HepG2 (cell line): ENCODE measurements around the gene UGT1A7. TPM values are rescaled to one million over a fixed set of nuclear protein-coding genes. Genes with fewer than 3 reads are reported as not detected.

Experiments used
- DPF2 ChIP-seq: sonication (generic); formaldehyde crosslinking; IDR thresholded peaks from 2 replicates; pipeline ENCODE4 v1.4.0; 2020; ENCODE audit warnings: mild to moderate bottlenecking, low read depth, missing genetic modification reagents, borderline replicate concordance
- E2F1 ChIP-seq: sonication (generic); formaldehyde crosslinking; IDR thresholded peaks from 2 replicates; pipeline ENCODE4 v1.5.0; 2020; ENCODE audit warnings: missing genetic modification reagents
- HDAC2 ChIP-seq: sonication (generic); formaldehyde crosslinking; IDR thresholded peaks from 2 replicates; pipeline ENCODE4 v1.4.0; 2020; ENCODE audit warnings: missing genetic modification reagents
- KDM5A ChIP-seq: fragments of 200-600 bp; sonication (generic); IDR thresholded peaks from 2 replicates; pipeline ENCODE4 v1.7.0; 2018; ENCODE audit warnings: antibody characterized with exemption, mild to moderate bottlenecking, low read length, borderline replicate concordance
- KLF12 ChIP-seq: sonication (generic); formaldehyde crosslinking; IDR thresholded peaks from 2 replicates; pipeline ENCODE4 v1.4.0; 2020; ENCODE audit warnings: missing genetic modification reagents, borderline replicate concordance
- NFIB ChIP-seq: sonication (generic); formaldehyde crosslinking; IDR thresholded peaks from 2 replicates; pipeline ENCODE4 v1.9.0; 2021; ENCODE audit warnings: missing genetic modification reagents, mild to moderate bottlenecking, borderline replicate concordance
- NR2C2 ChIP-seq: sonication (generic); formaldehyde crosslinking; IDR thresholded peaks from 2 replicates; pipeline ENCODE4 v1.4.0; 2020; ENCODE audit warnings: missing genetic modification reagents, mild to moderate bottlenecking, moderate library complexity, borderline replicate concordance
- PAX8 ChIP-seq: sonication (generic); formaldehyde crosslinking; IDR thresholded peaks from 2 replicates; pipeline ENCODE4 v1.8.0; 2022; ENCODE audit warnings: mild to moderate bottlenecking, missing genetic modification reagents, borderline replicate concordance
- PCBP1 ChIP-seq: fragments of 200-400 bp; formaldehyde crosslinking; IDR thresholded peaks from 2 replicates; pipeline ENCODE4 v1.6.1; 2017; ENCODE audit warnings: mild to moderate bottlenecking, low read depth, low read length, borderline replicate concordance
- PLSCR1 ChIP-seq: sonication (generic); formaldehyde crosslinking; IDR thresholded peaks from 2 replicates; pipeline ENCODE4 v1.5.0; 2020; ENCODE audit warnings: missing genetic modification reagents, mild to moderate bottlenecking, borderline replicate concordance
- RXRB ChIP-seq: IDR thresholded peaks from 2 replicates; pipeline ENCODE4 v1.6.1; 2016; ENCODE audit warnings: borderline replicate concordance, missing genetic modification reagents, missing compliant biosample characterization
- TP53 ChIP-seq: sonication (generic); formaldehyde crosslinking; conservative IDR thresholded peaks from 2 replicates; pipeline ENCODE4 v1.4.0; 2020; ENCODE audit warnings: missing genetic modification reagents
- TSC22D2 ChIP-seq: sonication (generic); formaldehyde crosslinking; IDR thresholded peaks from 2 replicates; pipeline ENCODE4 v1.5.1; 2020; ENCODE audit warnings: missing genetic modification reagents, mild to moderate bottlenecking, borderline replicate concordance
- U2AF1 ChIP-seq: fragments of 200-400 bp; formaldehyde crosslinking; optimal IDR thresholded peaks from 2 replicates; pipeline ENCODE3; 2017; ENCODE audit warnings: mild to moderate bottlenecking, low read depth, low read length
- ZFP36L1 ChIP-seq: sonication (generic); formaldehyde crosslinking; IDR thresholded peaks from 2 replicates; pipeline ENCODE4 v1.8.0; 2022; ENCODE audit warnings: mild to moderate bottlenecking, missing genetic modification reagents, moderate library complexity
- ZKSCAN1 ChIP-seq: fragments of 150-350 bp; IDR thresholded peaks from 2 replicates; pipeline ENCODE4 v1.6.1; 2014; ENCODE audit warnings: low read length
- ZNF121 ChIP-seq: sonication (generic); formaldehyde crosslinking; IDR thresholded peaks from 2 replicates; pipeline ENCODE4 v1.5.0; 2020; ENCODE audit warnings: mild to moderate bottlenecking, missing genetic modification reagents
- ZNF264 ChIP-seq: sonication (generic); formaldehyde crosslinking; IDR thresholded peaks from 2 replicates; pipeline ENCODE4 v1.4.0; 2020; ENCODE audit warnings: missing genetic modification reagents
- ZNF34 ChIP-seq: sonication (generic); formaldehyde crosslinking; IDR thresholded peaks from 2 replicates; pipeline ENCODE4 v1.4.0; 2020; ENCODE audit warnings: mild to moderate bottlenecking, missing genetic modification reagents, borderline replicate concordance
- ZNF574 ChIP-seq: sonication (generic); formaldehyde crosslinking; IDR thresholded peaks from 2 replicates; pipeline ENCODE4 v1.4.0; 2020; ENCODE audit warnings: missing genetic modification reagents
- ZNF615 ChIP-seq: sonication (generic); formaldehyde crosslinking; IDR thresholded peaks from 2 replicates; pipeline ENCODE4 v1.5.0; 2020; ENCODE audit warnings: mild to moderate bottlenecking, missing genetic modification reagents, borderline replicate concordance
- ZNF639 ChIP-seq: conservative IDR thresholded peaks from 2 replicates; pipeline ENCODE4 v1.6.1; 2018; ENCODE audit warnings: missing genetic modification reagents
- ZNF652 ChIP-seq: IDR thresholded peaks from 2 replicates; pipeline ENCODE4 v1.6.1; 2016; ENCODE audit warnings: low read depth, borderline replicate concordance
- ZNF775 ChIP-seq: sonication (generic); formaldehyde crosslinking; IDR thresholded peaks from 2 replicates; pipeline ENCODE4 v1.4.0; 2020; ENCODE audit warnings: missing genetic modification reagents, mild to moderate bottlenecking, moderate library complexity, borderline replicate concordance
- polyA plus RNA-seq, 8 experiments: library from polyadenylated mRNA; depleted of rRNA in 3 of 8; stranded (reverse) in 7 of 8; unstranded in 1 of 8; fragments of >200 nt; fragmentation: Illumina TruSeq in 4 of 8; extraction: Trizol in 4 of 8; gene quantifications; 2 replicates each; pipeline versions ENCODE4 v1.2.1 to v1.2.3, GENCODE V29; 2011 to 2016; ENCODE audit warnings: low read depth in 4 of 8, missing spikeins in 1 of 8, mixed read lengths in 1 of 8; ENCODE audit not compliant: insufficient read depth in 1 of 8
- total RNA-seq, 5 experiments: library from RNA; depleted of rRNA; stranded (reverse); fragments of >200 nt; fragmentation: Illumina TruSeq; extraction: Trizol; gene quantifications; 2 replicates each; pipeline ENCODE4 v1.2.3, GENCODE V29; 2016; ENCODE audit warnings: low read depth in 1 of 5

Gene UGT1A7
- total and polyA plus RNA-seq, 2 of the 13 experiments (the other 11 are each of a cell fraction or from before 2014, with no cell fraction given), result not detected

- TF ChIP-seq ZNF34 (CRISPR knock-in tag), result no peak
- no peak for TF ChIP-seq ZNF652
- no peak for TF ChIP-seq PLSCR1
- TF ChIP-seq KDM5A, result no peak
- no peak for TF ChIP-seq TP53
- TF ChIP-seq NFIB (CRISPR knock-in tag), result no peak
- TF ChIP-seq PCBP1, result no peak
- no peak for TF ChIP-seq ZKSCAN1
- no peak for TF ChIP-seq DPF2 (CRISPR knock-in tag)
- no peak for TF ChIP-seq ZFP36L1 (CRISPR knock-in tag)
- no peak for TF ChIP-seq ZNF121 (CRISPR knock-in tag)
- TF ChIP-seq ZNF775, result no peak
- TF ChIP-seq ZNF639 (CRISPR knock-in tag), result no peak
- no peak for TF ChIP-seq PAX8 (CRISPR knock-in tag)
- no peak for TF ChIP-seq ZNF615
- no peak for TF ChIP-seq E2F1 (CRISPR knock-in tag)
- TF ChIP-seq ZNF264 (CRISPR knock-in tag), result no peak
- peak; percentile 15; the same call in 1 of the 2 replicates for TF ChIP-seq RXRB
- no peak for TF ChIP-seq NR2C2 (CRISPR knock-in tag)
- TF ChIP-seq U2AF1, result no peak
- TF ChIP-seq HDAC2, result no peak
- TF ChIP-seq ZNF574, result no peak
- no peak for TF ChIP-seq KLF12
- no peak for TF ChIP-seq TSC22D2
These were observed 29.8 kb downstream of the UGT1A7 start (continued) for GRCh38 chr2:233711312-233712008.
